Esophagus squamous epithelium (tissue), 4 donors: Measurements from ENCODE around the gene SRGAP1.

Experiments used
- CTCF ChIP-seq, 6 experiments: fragments of 450-650 bp in 4 of 6; fragments of 200-600 bp in 2 of 6; sonication (generic) in 2 of 6; IDR thresholded peaks; one replicate each; pipeline ENCODE4 v1.5.1; 2016 to 2019; ENCODE audit warnings: antibody characterized with exemption in 6 of 6, mild to moderate bottlenecking in 4 of 6, moderate library complexity in 4 of 6
- POLR2A ChIP-seq, 4 donors: fragments of 450-650 bp; IDR thresholded peaks; one replicate each; pipeline ENCODE4 v1.6.1; 2017; ENCODE audit warnings: antibody characterized with exemption in 4 of 4, mild to moderate bottlenecking in 4 of 4, moderate library complexity in 3 of 4

GRCh38 chr12:63948211-63948610 lies 103.7 kb downstream of the SRGAP1 start:
- no peak for TF ChIP-seq CTCF (IDR thresholded peaks at IDR 0.05)
- TF ChIP-seq POLR2A (IDR thresholded peaks at IDR 0.05): no peak
